DND-41 (cell line): ENCODE measurements around the gene MEF2C.

Source experiments
- CTCF ChIP-seq: IDR thresholded peaks from 2 replicates; pipeline ENCODE4 v1.5.1; 2012; ENCODE audit warnings: borderline replicate concordance, low read length, moderate library complexity, mild to moderate bottlenecking; ENCODE audit not compliant: poor library complexity, severe bottlenecking; ENCODE audit errors: extremely low read depth
- EZH2 ChIP-seq: IDR thresholded peaks from 3 replicates; pipeline ENCODE4 v1.6.1; 2012; ENCODE audit warnings: borderline replicate concordance, low read depth, mild to moderate bottlenecking, moderate library complexity, low read length, inconsistent platforms; ENCODE audit not compliant: severe bottlenecking

- TF ChIP-seq CTCF = no peak
- no peak for TF ChIP-seq EZH2
These were observed 146.5 kb downstream of the MEF2C start for GRCh38 chr5:88736494-88736893.
